GM06990 (cell line): Measurements from ENCODE around the gene CNST.
A peak's percentile ranks its signal among the peaks of the same experiment; 100 is the strongest.

Experiments
- DNase-seq: peaks from one replicate; pipeline ENCODE4 v3.0.0-alpha.2; 2011; ENCODE audit not compliant: insufficient read length; ENCODE audit errors: extremely low read depth
- H3K27me3 ChIP-seq: replicated peaks from 2 replicates; pipeline ENCODE4 v1.6.0; 2011; ENCODE audit warnings: low read length; ENCODE audit not compliant: control insufficient read depth, insufficient read depth
- H3K36me3 ChIP-seq: 2 replicates; pipeline ENCODE4 v1.5.1; 2011; ENCODE audit warnings: low read length; ENCODE audit not compliant: control insufficient read depth, insufficient read depth
- H3K4me3 ChIP-seq: replicated peaks from 2 replicates; pipeline ENCODE4 v1.5.1; 2011; ENCODE audit warnings: low read depth, mild to moderate bottlenecking, control low read depth, low read length
- TF ChIP-seq, protein P1 (sequence below): IDR thresholded peaks from 2 replicates; pipeline ENCODE4 v1.5.1; 2011; ENCODE audit warnings: low read length, control low read depth, mild to moderate bottlenecking, inconsistent platforms; ENCODE audit not compliant: insufficient read depth, poor library complexity, severe bottlenecking

Gene CNST

DNA sequence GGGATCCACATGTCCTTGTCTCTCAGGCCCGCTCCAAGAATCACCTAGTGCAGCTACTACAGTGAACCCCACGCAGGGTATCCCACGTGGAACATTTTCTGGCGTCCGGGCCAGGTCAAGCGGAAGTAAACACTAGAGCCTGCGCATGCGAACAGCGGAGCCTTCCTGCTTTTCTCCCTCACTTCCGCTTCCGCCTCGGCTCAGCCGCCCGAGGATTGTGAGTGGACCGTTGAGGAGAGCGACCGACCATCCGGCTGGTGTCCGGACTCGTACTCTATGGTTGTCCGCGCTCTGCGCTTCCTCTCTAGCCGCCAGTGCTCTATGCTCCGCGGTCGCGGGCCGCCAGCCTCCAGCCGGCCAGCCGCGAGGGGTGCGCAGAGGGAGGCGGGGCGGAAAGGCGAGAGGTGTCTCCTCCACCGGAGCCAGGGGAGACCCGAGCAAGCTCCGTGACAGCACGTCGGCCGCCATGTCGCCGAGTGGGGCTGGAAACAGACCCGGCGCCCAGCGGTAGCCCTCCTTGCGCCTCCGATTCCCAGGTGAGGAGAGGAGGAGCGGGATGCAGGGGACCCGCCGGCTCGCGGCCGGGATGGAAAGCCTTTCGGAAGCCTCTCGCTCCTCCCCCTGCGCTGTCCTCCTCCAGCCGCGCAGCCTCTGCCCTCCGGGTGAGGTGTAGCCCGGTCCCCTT, at the start of gene CNST, which contains the start of gene TFB2M:
Gene CNST (plus strand): TSS at position 329 of the 685 bp plus-strand sequence. CDS start 25,107 bp downstream, outside the sequence.
Gene TFB2M (minus strand): TSS at position 134 of the 685 bp plus-strand sequence. CDS start 123 bp downstream, at position 11.
- TF ChIP-seq, protein P1, sequence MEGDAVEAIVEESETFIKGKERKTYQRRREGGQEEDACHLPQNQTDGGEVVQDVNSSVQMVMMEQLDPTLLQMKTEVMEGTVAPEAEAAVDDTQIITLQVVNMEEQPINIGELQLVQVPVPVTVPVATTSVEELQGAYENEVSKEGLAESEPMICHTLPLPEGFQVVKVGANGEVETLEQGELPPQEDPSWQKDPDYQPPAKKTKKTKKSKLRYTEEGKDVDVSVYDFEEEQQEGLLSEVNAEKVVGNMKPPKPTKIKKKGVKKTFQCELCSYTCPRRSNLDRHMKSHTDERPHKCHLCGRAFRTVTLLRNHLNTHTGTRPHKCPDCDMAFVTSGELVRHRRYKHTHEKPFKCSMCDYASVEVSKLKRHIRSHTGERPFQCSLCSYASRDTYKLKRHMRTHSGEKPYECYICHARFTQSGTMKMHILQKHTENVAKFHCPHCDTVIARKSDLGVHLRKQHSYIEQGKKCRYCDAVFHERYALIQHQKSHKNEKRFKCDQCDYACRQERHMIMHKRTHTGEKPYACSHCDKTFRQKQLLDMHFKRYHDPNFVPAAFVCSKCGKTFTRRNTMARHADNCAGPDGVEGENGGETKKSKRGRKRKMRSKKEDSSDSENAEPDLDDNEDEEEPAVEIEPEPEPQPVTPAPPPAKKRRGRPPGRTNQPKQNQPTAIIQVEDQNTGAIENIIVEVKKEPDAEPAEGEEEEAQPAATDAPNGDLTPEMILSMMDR: no peak
- Histone ChIP-seq H3K4me3 (peak within 1 kb of the TSS; percentile 96), H3K27me3 (no peaks in the 10 kb centered on the region), H3K36me3 (no peaks in the 10 kb centered on the region; the same call in none of the 2 replicates)
- peak; percentile 99 for DNase-seq

DNA sequence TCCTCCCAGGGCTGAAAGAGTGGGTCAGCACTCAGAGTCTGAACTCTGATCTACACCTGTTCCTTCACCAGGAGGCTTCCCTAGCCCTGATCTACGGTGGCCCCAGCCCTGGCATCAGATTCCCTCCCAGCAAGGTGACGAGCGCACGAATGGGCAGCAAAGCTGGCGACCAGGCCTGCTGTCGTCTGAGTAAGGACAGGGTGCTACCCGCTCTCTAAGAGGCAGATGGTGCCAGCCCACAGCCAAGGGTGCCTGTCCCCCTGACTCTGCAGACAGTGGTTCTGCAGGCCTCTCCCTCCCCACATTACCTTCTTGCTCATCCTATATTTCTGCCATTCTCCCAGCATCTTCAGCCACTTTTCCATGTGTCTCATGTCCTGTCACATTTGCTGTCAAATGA, 48.9 kb upstream of the CNST start:
- H3K36me3 ChIP-seq: no peaks in the 10 kb centered on the region
- no peaks in the 10 kb centered on the region for H3K27me3 ChIP-seq
- H3K4me3 ChIP-seq: no peak overlapping the region
- DNase-seq: no peak
- TF ChIP-seq, protein P1: no peak

DNA sequence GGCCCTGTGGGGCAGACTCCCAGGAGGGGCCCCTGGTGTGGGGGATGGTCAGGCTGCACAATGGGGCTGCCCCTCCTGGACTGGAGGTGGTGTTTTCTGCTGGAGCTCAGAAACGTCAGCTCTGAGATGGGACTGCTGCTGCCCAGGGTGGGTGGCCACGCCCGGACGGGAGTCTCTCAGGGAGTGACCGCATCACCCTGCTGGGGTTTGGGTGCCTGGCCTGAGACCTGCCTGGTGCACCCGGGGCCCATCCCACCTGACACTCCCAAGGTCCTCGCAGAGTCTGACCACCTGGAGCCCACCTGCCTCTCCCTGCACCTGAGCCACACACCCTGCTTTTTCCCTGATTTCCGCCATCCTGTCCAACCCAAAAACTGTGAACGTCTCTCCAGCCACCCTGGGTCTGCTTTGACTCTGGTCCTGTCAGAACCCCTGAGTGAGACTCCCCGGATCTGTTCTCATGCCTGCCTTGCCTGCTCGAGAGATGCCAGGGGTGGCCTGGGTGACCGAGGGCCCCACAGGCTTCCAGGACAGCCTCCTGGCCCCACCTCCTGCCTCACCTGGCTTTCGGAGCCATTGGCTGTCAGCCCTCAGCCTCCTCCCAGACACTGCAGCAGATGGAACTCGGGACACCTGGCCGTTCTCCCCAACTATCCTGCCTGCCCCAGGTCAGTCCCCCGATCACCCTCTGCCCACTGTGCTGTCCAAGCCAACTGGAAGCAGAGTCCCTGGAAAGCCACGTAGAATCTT, 47.6 kb upstream of the CNST start:
- no peaks in the 10 kb centered on the region for H3K27me3 ChIP-seq
- no peaks in the 10 kb centered on the region for H3K36me3 ChIP-seq
- DNase-seq: no peak
- H3K4me3 ChIP-seq: no peak overlapping the region
- TF ChIP-seq, protein P1: no peak

DNA sequence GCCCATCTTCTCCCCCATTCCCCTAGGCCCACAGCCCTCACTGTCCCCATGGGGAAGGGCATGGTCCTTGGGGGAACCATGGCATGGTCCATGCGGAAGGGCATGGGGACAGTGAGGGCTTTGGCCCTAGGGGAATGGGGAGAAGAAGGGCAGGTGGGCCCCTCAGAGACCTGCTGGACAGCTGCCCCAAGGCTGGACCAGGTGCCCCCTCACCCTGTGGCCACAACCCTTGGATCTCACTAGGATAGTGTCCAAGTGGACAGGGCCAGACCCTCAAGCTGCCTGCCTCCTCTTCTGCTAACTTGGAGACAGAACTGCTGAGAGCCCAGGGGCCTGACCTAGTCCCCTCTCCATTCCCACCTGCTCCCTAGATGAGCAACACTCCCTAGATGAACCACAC, 46.7 kb upstream of the CNST start:
- H3K4me3 ChIP-seq: no peak overlapping the region
- H3K36me3 ChIP-seq: no peaks in the 10 kb centered on the region
- H3K27me3 ChIP-seq: no peaks in the 10 kb centered on the region
- DNase-seq: no peak
- TF ChIP-seq, protein P1: no peak

GRCh38 chr1:246526380-246526779, 39.9 kb upstream of the CNST start:
- no peaks in the 10 kb centered on the region for H3K27me3 ChIP-seq
- DNase-seq: no peak
- H3K4me3 ChIP-seq: no peak overlapping the region
- TF ChIP-seq, protein P1: no peak
- no peaks in the 10 kb centered on the region for H3K36me3 ChIP-seq
